Measurements from ENCODE around the gene RAMP3. TPM values are rescaled to one million over a fixed set of nuclear protein-coding genes. Genes with fewer than 3 reads are reported as not detected.

Gene RAMP3
- total and polyA plus RNA-seq, 9 of the 15 experiments (the other 6 are each of a cell fraction or from before 2014, with no cell fraction given), result not detected

DNA sequence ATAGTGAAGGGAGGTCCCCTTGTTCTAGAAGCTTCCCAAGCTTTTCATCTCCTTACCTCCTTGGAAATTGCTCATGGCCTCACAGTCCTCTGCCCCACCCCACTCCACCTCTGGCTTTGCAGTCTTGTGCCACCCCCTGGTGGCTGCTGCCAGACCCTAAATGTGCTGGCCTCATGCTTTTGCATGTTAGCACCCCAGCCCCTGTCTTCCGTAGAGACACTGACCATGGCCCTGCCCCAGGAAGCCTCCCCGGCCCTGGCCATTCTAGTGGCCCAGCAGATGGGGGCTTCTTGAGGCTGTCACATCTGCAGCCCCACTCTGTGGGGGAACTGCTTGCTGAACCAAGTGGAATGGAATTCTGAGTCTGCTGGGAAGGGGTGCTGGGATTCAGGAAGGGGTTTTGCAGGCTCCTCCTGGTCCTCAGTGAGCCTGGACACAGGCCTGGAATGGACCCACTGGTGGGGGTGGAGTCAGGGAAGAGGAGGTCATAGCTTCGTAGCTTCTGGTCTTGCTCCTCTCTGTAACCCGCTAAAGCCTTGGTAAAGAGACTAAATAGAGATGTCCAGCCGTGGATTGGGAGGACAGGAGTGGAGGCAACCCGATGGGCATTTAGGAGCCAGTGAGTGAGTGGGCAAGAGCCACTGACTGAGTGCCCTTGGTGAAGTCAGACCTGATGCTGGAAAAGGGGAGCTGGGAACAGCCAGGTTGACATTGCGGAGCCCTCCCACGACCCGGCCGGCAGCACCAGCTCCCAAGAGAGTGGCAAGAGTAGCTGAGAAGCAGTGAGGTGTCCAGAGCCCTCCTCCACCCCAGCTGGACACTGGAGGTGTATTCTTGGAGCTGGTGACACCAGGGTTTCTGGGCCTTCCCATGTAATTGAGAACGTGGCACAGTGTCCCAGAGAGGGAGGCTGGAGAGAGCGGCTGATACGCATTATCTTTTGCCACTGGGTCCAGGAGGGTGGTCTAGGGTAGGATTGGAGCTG is 20.9 kb downstream of the RAMP3 start (continued):
- 0 out of 4 replicates have a peak, but pooled peaks of 1 of the 2 experiments have one; percentile 46 for TF ChIP-seq MAZ (CRISPR knock-in tag; conservative IDR thresholded peaks at IDR 0.05 in 1 of 2, IDR thresholded peaks at IDR 0.05 in 1 of 2)
- TF ChIP-seq STAG1 (CRISPR knock-in tag; IDR thresholded peaks at IDR 0.05; ENCODE audit: borderline replicate concordance), result peak; percentile 65; the same call in 1 of the 2 replicates
- TF ChIP-seq RAD21 (CRISPR knock-in tag; conservative IDR thresholded peaks at IDR 0.05 in 1 of 2, IDR thresholded peaks at IDR 0.05 in 1 of 2), result peak in 1 of 2 experiments; percentile 68; a peak in 3 of 4 replicates
- no peak for TF ChIP-seq ZNF124 (CRISPR knock-in tag; IDR thresholded peaks at IDR 0.05)

DNA sequence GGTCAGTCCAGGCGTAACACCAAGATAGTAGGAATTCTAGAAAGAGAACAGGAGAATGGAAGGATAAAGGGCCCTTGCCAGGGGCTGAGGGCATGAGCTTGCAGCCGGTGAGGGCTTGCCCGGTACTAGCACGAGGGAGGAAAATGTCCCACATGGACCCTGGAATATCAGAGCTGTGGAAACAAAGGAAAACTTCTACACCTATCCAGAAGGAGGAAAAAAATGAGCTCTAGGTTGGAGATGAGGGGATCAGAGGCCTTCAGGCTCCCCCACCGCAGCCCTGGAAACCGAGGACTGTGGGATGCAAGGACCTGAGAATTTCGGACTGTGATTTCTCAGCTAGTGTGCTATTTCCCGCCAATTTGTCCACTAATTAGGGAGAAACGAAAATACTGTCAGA is 22.1 kb downstream of the RAMP3 start:
- CTCF ChIA-PET (ENCODE audit: low intra/inter-chr PET ratio), result interaction anchor here (1.5 kb wide), 1 partner anchor 102 kb away, joined by 4 read pairs; no protein-coding TSS in a partner anchor
- Histone ChIP-seq H3K27ac (ENCODE audit: extremely low read depth, low read depth, low read length) (no peak overlapping the region), H3K4me2 (ENCODE audit: insufficient read depth, low read length) (no peak overlapping the region), H3K36me3 (ENCODE audit: control insufficient read depth, insufficient read depth, low read length) (no peaks in the 10 kb centered on the region), H3K9me1 (ENCODE audit: control insufficient read depth, insufficient read depth, low read length) (peaks cover 4% of the 10 kb centered on the region), H3K27me3 (ENCODE audit: control insufficient read depth in 2 of 2, insufficient read depth in 2 of 2, low read length in 2 of 2) (peaks cover 0 to 57% of the 10 kb centered on the region in 2 experiments; a peak in 2 of 5 replicates), H3K9ac (ENCODE audit: insufficient read depth in 1 of 2, low read depth in 2 of 2, low read length in 2 of 2) (no peak overlapping the region), H3K9me3 (replicated peaks; ENCODE audit: control insufficient read depth, insufficient read depth, low read depth, low read length) (no peaks in the 10 kb centered on the region), H2AFZ (ENCODE audit: low read depth, low read length) (no peak overlapping the region), H3K4me3 (no peak overlapping the region), H3K4me1 (replicated peaks in 1 of 2; ENCODE audit: control insufficient read depth in 2 of 2, insufficient read depth in 2 of 2, low read length in 2 of 2) (0 out of 5 replicates have a peak, but pooled peaks cover 0 to 2% of the 10 kb centered on the region in 2 experiments), H4K20me1 (replicated peaks; ENCODE audit: control insufficient read depth, insufficient read depth, low read length) (0 out of 2 replicates have a peak, but pooled peaks cover 5% of the 10 kb centered on the region), H3K79me2 (ENCODE audit: control insufficient read depth, insufficient read depth, low read length) (no peaks in the 10 kb centered on the region)
- no TSS peak for BruUV-seq (replicated peaks)
- no peak for DNase-seq (ENCODE audit: extremely low read depth in 1 of 4, low spot score in 3 of 4)
- no peak for FAIRE-seq
- POLR2A ChIA-PET, result interaction anchor here (0.6 to 0.8 kb wide), 5 partner anchors 20 to 355 kb away, joined by 3 to 4 read pairs (median 3); no protein-coding TSS in a partner anchor
- WGBS (ENCODE audit: insufficient coverage, low coverage, missing lambda C conversion rate), result 0% methylated on average over 9 of the region's 9 CpGs
- intact Hi-C loops (cut with micrococcal nuclease) (no loop called here), in situ Hi-C loops (cut with MboI) (no loop called here)
- ATAC-seq, result no peak
- TF ChIP-seq EZH2 (IDR thresholded peaks at IDR 0.05; ENCODE audit: borderline replicate concordance, low read depth, low read length) (no peak), CREM (IDR thresholded peaks at IDR 0.05; ENCODE audit: low read depth) (no peak), ZBTB43 (CRISPR knock-in tag; IDR thresholded peaks at IDR 0.05) (no peak), MECOM (CRISPR knock-in tag; IDR thresholded peaks at IDR 0.05) (no peak), ASH1L (IDR thresholded peaks at IDR 0.05; ENCODE audit: borderline replicate concordance, low read depth, partially characterized antibody) (no peak), SIN3B (IDR thresholded peaks at IDR 0.05; ENCODE audit: low read depth) (no peak), ZNF444 (CRISPR knock-in tag; IDR thresholded peaks at IDR 0.05) (no peak)
- TF ChIP-seq, protein P1, sequence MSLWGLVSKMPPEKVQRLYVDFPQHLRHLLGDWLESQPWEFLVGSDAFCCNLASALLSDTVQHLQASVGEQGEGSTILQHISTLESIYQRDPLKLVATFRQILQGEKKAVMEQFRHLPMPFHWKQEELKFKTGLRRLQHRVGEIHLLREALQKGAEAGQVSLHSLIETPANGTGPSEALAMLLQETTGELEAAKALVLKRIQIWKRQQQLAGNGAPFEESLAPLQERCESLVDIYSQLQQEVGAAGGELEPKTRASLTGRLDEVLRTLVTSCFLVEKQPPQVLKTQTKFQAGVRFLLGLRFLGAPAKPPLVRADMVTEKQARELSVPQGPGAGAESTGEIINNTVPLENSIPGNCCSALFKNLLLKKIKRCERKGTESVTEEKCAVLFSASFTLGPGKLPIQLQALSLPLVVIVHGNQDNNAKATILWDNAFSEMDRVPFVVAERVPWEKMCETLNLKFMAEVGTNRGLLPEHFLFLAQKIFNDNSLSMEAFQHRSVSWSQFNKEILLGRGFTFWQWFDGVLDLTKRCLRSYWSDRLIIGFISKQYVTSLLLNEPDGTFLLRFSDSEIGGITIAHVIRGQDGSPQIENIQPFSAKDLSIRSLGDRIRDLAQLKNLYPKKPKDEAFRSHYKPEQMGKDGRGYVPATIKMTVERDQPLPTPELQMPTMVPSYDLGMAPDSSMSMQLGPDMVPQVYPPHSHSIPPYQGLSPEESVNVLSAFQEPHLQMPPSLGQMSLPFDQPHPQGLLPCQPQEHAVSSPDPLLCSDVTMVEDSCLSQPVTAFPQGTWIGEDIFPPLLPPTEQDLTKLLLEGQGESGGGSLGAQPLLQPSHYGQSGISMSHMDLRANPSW (CRISPR knock-in tag; IDR thresholded peaks at IDR 0.05), result no peak
